DOHH2 (cell line): ENCODE measurements around the gene ORAI2.

Source experiments
- EZH2phosphoT487 ChIP-seq: fragments of 200-600 bp; sonication (generic); IDR thresholded peaks from 2 replicates; pipeline ENCODE4 v1.6.1; 2017; ENCODE audit warnings: borderline replicate concordance, mild to moderate bottlenecking, antibody characterized with exemption, low read length, moderate library complexity, mixed read lengths
- TF ChIP-seq, protein P1 (sequence below): fragments of 200-600 bp; sonication (generic); IDR thresholded peaks from one replicate; pipeline ENCODE4 v1.5.1; 2014; ENCODE audit warnings: antibody characterized with exemption, mild to moderate bottlenecking, low read depth, low read length; ENCODE audit not compliant: poor library complexity, severe bottlenecking

DNA sequence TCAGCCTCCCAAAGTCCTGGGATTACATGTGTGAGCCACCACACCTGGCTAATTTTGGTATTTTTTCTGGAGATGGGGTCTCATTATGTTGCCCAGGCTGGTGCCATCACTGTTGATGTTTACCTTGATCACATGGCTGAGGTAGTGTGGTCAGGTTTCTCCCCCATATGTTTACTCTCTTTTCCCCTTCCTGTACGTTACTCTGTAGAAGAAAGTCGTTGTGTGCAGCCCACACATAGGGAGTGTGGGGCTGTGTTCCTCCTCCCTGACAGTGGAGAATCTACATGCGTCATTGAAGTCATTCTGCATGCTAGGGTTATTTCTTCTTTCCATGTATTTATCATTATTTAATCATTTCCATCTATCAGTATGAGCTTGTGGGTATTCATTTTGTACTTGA lies 16.3 kb upstream of the ORAI2 start:
- TF ChIP-seq, protein P1, sequence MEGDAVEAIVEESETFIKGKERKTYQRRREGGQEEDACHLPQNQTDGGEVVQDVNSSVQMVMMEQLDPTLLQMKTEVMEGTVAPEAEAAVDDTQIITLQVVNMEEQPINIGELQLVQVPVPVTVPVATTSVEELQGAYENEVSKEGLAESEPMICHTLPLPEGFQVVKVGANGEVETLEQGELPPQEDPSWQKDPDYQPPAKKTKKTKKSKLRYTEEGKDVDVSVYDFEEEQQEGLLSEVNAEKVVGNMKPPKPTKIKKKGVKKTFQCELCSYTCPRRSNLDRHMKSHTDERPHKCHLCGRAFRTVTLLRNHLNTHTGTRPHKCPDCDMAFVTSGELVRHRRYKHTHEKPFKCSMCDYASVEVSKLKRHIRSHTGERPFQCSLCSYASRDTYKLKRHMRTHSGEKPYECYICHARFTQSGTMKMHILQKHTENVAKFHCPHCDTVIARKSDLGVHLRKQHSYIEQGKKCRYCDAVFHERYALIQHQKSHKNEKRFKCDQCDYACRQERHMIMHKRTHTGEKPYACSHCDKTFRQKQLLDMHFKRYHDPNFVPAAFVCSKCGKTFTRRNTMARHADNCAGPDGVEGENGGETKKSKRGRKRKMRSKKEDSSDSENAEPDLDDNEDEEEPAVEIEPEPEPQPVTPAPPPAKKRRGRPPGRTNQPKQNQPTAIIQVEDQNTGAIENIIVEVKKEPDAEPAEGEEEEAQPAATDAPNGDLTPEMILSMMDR = no peak
- TF ChIP-seq EZH2phosphoT487 = no peak
